Body of pancreas (tissue), 4 donors: ENCODE measurements around the gene TEX26. TPM values are rescaled to one million over a fixed set of nuclear protein-coding genes. Genes with fewer than 3 reads are reported as not detected.

Experiments
- ATAC-seq: fragments of 150-250 bp; one replicate; pipeline ENCODE4 v1.9.1; 2016
- DNase-seq, 4 donors: peaks; one replicate each; pipeline ENCODE4 v3.0.0-alpha.2; 2019
- H3K27ac ChIP-seq, 4 donors: fragments of 200-600 bp; sonication (generic); 1 replicate in 3 of 4; 2 replicates in 1 of 4; pipeline versions ENCODE4 v1.5.1 to v1.6.1; 2016 to 2019; ENCODE audit warnings: mild to moderate bottlenecking in 1 of 4, mixed read lengths in 1 of 4, moderate library complexity in 1 of 4
- H3K27me3 ChIP-seq, 2 donors: fragments of 200-600 bp; sonication (generic); one replicate each; pipeline ENCODE4 v1.6.0; 2016; ENCODE audit warnings: mild to moderate bottlenecking in 1 of 2
- H3K36me3 ChIP-seq, 2 donors: fragments of 200-600 bp; sonication (generic); replicated peaks in 1 of 2; 2 replicates each; pipeline ENCODE4 v1.5.1; 2016; ENCODE audit warnings: low read depth in 2 of 2; ENCODE audit not compliant: insufficient read depth in 1 of 2
- H3K4me1 ChIP-seq: fragments of 200-600 bp; sonication (generic); one replicate; pipeline ENCODE4 v1.6.0; 2016
- H3K4me3 ChIP-seq, 2 donors: fragments of 200-600 bp; sonication (generic); 1 replicate in 1 of 2; 2 replicates in 1 of 2; pipeline ENCODE4 v1.5.1; 2016 to 2019
- H3K9me3 ChIP-seq, 3 donors: fragments of 200-600 bp; sonication (generic); 1 replicate in 2 of 3; 2 replicates in 1 of 3; pipeline ENCODE4 v1.5.1; 2016
- CTCF ChIP-seq, 7 experiments: fragments of 450-650 bp in 4 of 7; fragments of 200-600 bp in 3 of 7; sonication (generic) in 3 of 7; IDR thresholded peaks; one replicate each; pipeline ENCODE4 v1.5.1; 2016 to 2019; ENCODE audit warnings: antibody characterized with exemption in 7 of 7
- POLR2A ChIP-seq, 3 donors: fragments of 450-650 bp; IDR thresholded peaks; one replicate each; pipeline ENCODE4 v1.6.1; 2016; ENCODE audit warnings: antibody characterized with exemption in 3 of 3, mild to moderate bottlenecking in 2 of 3
- WGBS, 2 donors: methylation state at CpG; one replicate each; pipeline ENCODE4 v1.1.5; 2017; 5-methylcytosine and 5-hydroxymethylcytosine counted together
- intact Hi-C: fragments of 100-400 bp; cut with DNase I; formaldehyde crosslinking; loops from one replicate; pipeline ENCODE4 v1.15.1; 2023
- total RNA-seq, 2 donors: library from RNA; depleted of rRNA; stranded (reverse); fragments of >200 nt; gene quantifications; one replicate each; pipeline ENCODE4 v1.1.0, GENCODE V29; 2016

TEX26 gene
- total RNA-seq, 2 donors from 2014 or later, result not detected

DNA sequence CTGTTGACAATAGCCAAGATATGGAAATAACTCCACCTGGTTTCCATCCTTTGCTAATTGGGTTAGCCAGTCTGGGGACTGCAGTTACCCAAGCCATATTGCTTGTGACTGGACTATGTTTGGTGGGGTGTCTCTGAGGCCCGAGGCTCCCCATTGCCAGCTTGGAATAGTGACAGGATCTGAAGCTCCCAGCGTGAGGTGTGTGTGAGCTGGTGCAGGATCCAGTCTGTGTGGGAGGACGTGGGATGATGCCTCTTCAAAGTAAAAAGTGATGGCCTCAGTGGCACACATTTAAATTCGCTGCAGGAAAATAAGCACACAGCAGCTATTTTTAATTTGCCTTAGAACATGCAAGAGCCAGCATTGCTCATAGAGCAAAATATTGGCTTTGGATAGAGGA lies 75.0 kb downstream of the TEX26 start:
- Histone ChIP-seq H3K9me3 (no peaks in the 10 kb centered on the region), H3K27ac (no peak overlapping the region), H3K36me3 (no peaks in the 10 kb centered on the region), H3K4me1 (no peaks in the 10 kb centered on the region), H3K4me3 (no peak overlapping the region), H3K27me3 (no peaks in the 10 kb centered on the region)
- DNase-seq, result no peak
- 64 to 73% methylated on average over 4 of the region's 4 CpGs for WGBS, 2 donors
- no peak for TF ChIP-seq CTCF (IDR thresholded peaks at IDR 0.05)
- TF ChIP-seq POLR2A (IDR thresholded peaks at IDR 0.05), result no peak
- intact Hi-C loops, result no loop called here
- ATAC-seq, result no peak

- DNase-seq (no peak), ATAC-seq (no peak)
- WGBS, 2 donors, result 78 to 81% methylated on average over 7 of the region's 7 CpGs
- TF ChIP-seq POLR2A (IDR thresholded peaks at IDR 0.05), result no peak
- no peak for TF ChIP-seq CTCF (IDR thresholded peaks at IDR 0.05)
- no peaks in the 10 kb centered on the region for H3K4me1 ChIP-seq
- H3K27me3 ChIP-seq, result no peaks in the 10 kb centered on the region
- no peaks in the 10 kb centered on the region for H3K9me3 ChIP-seq
- H3K36me3 ChIP-seq, result no peaks in the 10 kb centered on the region
- H3K4me3 ChIP-seq, result no peak overlapping the region
- intact Hi-C loops, result no loop called here
- no peak overlapping the region for H3K27ac ChIP-seq
Measured at GRCh38 chr13:31008400-31009115, 76.1 kb downstream of the TEX26 start.

- Histone ChIP-seq H3K4me3 (no peak overlapping the region), H3K27ac (no peak overlapping the region), H3K27me3 (no peaks in the 10 kb centered on the region), H3K4me1 (no peaks in the 10 kb centered on the region), H3K36me3 (no peaks in the 10 kb centered on the region), H3K9me3 (no peaks in the 10 kb centered on the region)
- no peak for TF ChIP-seq CTCF (IDR thresholded peaks at IDR 0.05)
- no peak for TF ChIP-seq POLR2A (IDR thresholded peaks at IDR 0.05)
- WGBS, 2 donors, result 64 to 69% methylated on average over 5 of the region's 5 CpGs
- intact Hi-C loops, result no loop called here
- ATAC-seq, result no peak
- no peak for DNase-seq
Measured at GRCh38 chr13:31009166-31009565, 76.7 kb downstream of the TEX26 start.

DNA sequence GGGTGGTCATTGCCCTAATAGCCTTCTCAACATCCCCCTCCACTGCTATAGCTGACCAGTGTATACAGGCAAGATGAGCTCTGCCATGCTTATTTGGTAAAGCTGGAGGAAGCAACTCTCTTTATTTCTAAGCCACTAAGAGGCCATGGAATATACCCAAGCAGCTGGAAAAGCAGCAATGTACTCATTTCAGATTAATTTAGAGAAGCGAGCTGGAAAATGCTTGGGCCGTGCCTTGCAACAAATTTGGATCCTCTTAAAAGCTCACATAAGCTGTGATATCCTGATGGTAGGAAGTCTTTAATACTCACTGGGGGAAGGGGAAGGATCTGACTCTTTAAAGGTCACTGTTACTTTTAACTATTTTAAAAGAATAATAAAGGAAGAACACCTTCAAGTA lies 77.8 kb downstream of the TEX26 start:
- H3K36me3 ChIP-seq, result no peaks in the 10 kb centered on the region
- 69 to 84% methylated on average over 2 of the region's 2 CpGs for WGBS, 2 donors
- H3K27me3 ChIP-seq, result no peaks in the 10 kb centered on the region
- H3K27ac ChIP-seq, result no peak overlapping the region
- H3K4me3 ChIP-seq, result no peak overlapping the region
- H3K9me3 ChIP-seq, result no peaks in the 10 kb centered on the region
- DNase-seq (no peak), ATAC-seq (no peak)
- no peak for TF ChIP-seq CTCF (IDR thresholded peaks at IDR 0.05)
- TF ChIP-seq POLR2A (IDR thresholded peaks at IDR 0.05), result no peak
- H3K4me1 ChIP-seq, result no peaks in the 10 kb centered on the region
- intact Hi-C loops, result no loop called here
